ENCODE measurements around the gene ARHGEF11. TPM values are rescaled to one million over a fixed set of nuclear protein-coding genes. Genes with fewer than 3 reads are reported as not detected.

Gene ARHGEF11
- total and polyA plus RNA-seq, 2 of the 4 experiments (the other 2 are of a cell fraction), result 16.8 to 17.2 TPM

- no peak overlapping the region for H4K5ac ChIP-seq (ENCODE audit: low read depth, low read length)
- H3K27me3 ChIP-seq (ENCODE audit: control insufficient read depth, insufficient read depth, low read length), result no peaks in the 10 kb centered on the region
- H3K9ac ChIP-seq (ENCODE audit: low read depth, low read length), result no peak overlapping the region
- no peaks in the 10 kb centered on the region for H4K20me1 ChIP-seq (ENCODE audit: insufficient read depth, low read length)
- no peaks in the 10 kb centered on the region for H3K4me1 ChIP-seq (ENCODE audit: control insufficient read depth, insufficient read depth, low read length)
- no peak overlapping the region for H3K18ac ChIP-seq (ENCODE audit: low read depth, low read length)
- no peak overlapping the region for H2BK5ac ChIP-seq (ENCODE audit: low read depth, low read length, poor library complexity, severe bottlenecking)
- H2AFZ ChIP-seq (replicated peaks; ENCODE audit: low read length, poor library complexity), result no peak overlapping the region
- H3K23ac ChIP-seq (ENCODE audit: low read depth, low read length), result no peak overlapping the region
- H2AK9ac ChIP-seq (replicated peaks; ENCODE audit: low read depth, low read length, poor library complexity), result no peak overlapping the region
- H2BK20ac ChIP-seq (ENCODE audit: low read depth, low read length), result no peak overlapping the region
- no peak overlapping the region for H3K14ac ChIP-seq (replicated peaks; ENCODE audit: low read depth, low read length)
- in situ Hi-C loops (cut with MboI; ENCODE audit: low sequenced_read_pairs) (no loop called here), intact Hi-C loops (cut with micrococcal nuclease) (no loop called here), dilution Hi-C loops (cut with HindIII; ENCODE audit: low sequenced_read_pairs, unreplicated experiment) (no loop called here)
- H3K9me3 ChIP-seq (ENCODE audit: control insufficient read depth, insufficient read depth, low read length), result no peaks in the 10 kb centered on the region
- DNase-seq (no peak), ATAC-seq (ENCODE audit: low read depth) (no peak)
- no peak overlapping the region for H4K8ac ChIP-seq (ENCODE audit: low read depth in 2 of 2, low read length in 2 of 2)
- no peak overlapping the region for H4K91ac ChIP-seq (ENCODE audit: insufficient read depth, low read depth, low read length)
- 96% methylated on average over 3 of the region's 7 CpGs; no CpG with 5 or more reads in 1 of the 2 experiments for WGBS, 2 experiments (ENCODE audit: extremely low coverage in 2 of 2, insufficient read length in 1 of 2)
- H3K4me3 ChIP-seq (ENCODE audit: insufficient read depth, low read depth, low read length), result no peak overlapping the region
- no peak overlapping the region for H2BK120ac ChIP-seq (ENCODE audit: low read depth, low read length)
- peaks cover 71% of the 10 kb centered on the region for H3K36me3 ChIP-seq (ENCODE audit: control insufficient read depth, insufficient read depth, low read length)
- H3K9me1 ChIP-seq (ENCODE audit: insufficient read depth, low read length), result peaks cover 9% of the 10 kb centered on the region
- no peak overlapping the region for H3K4me2 ChIP-seq (ENCODE audit: low read depth, low read length)
- POLR2A ChIA-PET (ENCODE audit: unreplicated experiment), result no interaction called here
- no peak overlapping the region for H3K56ac ChIP-seq (ENCODE audit: extremely low read depth, insufficient read depth, low read length)
- no peaks in the 10 kb centered on the region for H3K79me1 ChIP-seq (ENCODE audit: low read depth in 1 of 2, low read length in 2 of 2)
- H2BK15ac ChIP-seq (ENCODE audit: low read depth, low read length), result no peak overlapping the region
- no peak overlapping the region for H3K4ac ChIP-seq (ENCODE audit: low read depth, low read length)
- no TSS peak for BruUV-seq (replicated peaks)
- no peak for TF ChIP-seq CTCF (conservative IDR thresholded peaks at IDR 0.05; ENCODE audit: low read depth, low read length)
- no peak for TF ChIP-seq CEBPB (IDR thresholded peaks at IDR 0.05; ENCODE audit: low read depth, low read length)
- TF ChIP-seq SMC3 (IDR thresholded peaks at IDR 0.05; ENCODE audit: low read depth, low read length), result no peak
- no peak for TF ChIP-seq MXI1 (IDR thresholded peaks at IDR 0.05; ENCODE audit: borderline replicate concordance, low read depth, low read length)
- no peak for TF ChIP-seq POLR2A (IDR thresholded peaks at IDR 0.05; ENCODE audit: low read depth, low read length)
- TF ChIP-seq MAZ (IDR thresholded peaks at IDR 0.05; ENCODE audit: borderline replicate concordance, low read depth, low read length), result no peak
- TF ChIP-seq BHLHE40 (IDR thresholded peaks at IDR 0.05; ENCODE audit: low read depth, low read length), result no peak
- TF ChIP-seq RAD21 (IDR thresholded peaks at IDR 0.05; ENCODE audit: low read length), result no peak
- no peak for TF ChIP-seq FOS (IDR thresholded peaks at IDR 0.05; ENCODE audit: low read depth, low read length)
- TF ChIP-seq CHD1 (IDR thresholded peaks at IDR 0.05; ENCODE audit: low read depth, low read length), result no peak
- TF ChIP-seq RFX5 (IDR thresholded peaks at IDR 0.05; ENCODE audit: low read depth, low read length), result no peak
- TF ChIP-seq RCOR1 (IDR thresholded peaks at IDR 0.05; ENCODE audit: insufficient replicate concordance, low read length), result no peak
- TF ChIP-seq ELK1 (IDR thresholded peaks at IDR 0.05; ENCODE audit: borderline replicate concordance, low read depth, low read length), result no peak
- H3K27ac ChIP-seq (ENCODE audit: insufficient read depth, low read length), result no peak overlapping the region
- no peak overlapping the region for H2AK5ac ChIP-seq (ENCODE audit: low read depth, low read length)
- CTCF ChIA-PET, result interaction anchor here (0.9 kb wide), 1 partner anchor 10 kb away, joined by 3 read pairs; no protein-coding TSS in a partner anchor
These were observed 106.7 kb downstream of the ARHGEF11 start for GRCh38 chr1:156938813-156939212.

Data from IMR-90 (cell line).